Myocyte (in vitro differentiated cells): Measurements from ENCODE around the gene HS6ST2. TPM values are rescaled to one million over a fixed set of nuclear protein-coding genes. Genes with fewer than 3 reads are reported as not detected.
"Not testable (repeated sequence)": the region's sequence is repeated elsewhere in the genome, so short reads cannot be mapped to it uniquely, and the experiment has no call there.

ENCODE experiments used
- DNase-seq: peaks from one replicate; pipeline ENCODE4 v3.0.0-alpha.2; 2012; ENCODE audit warnings: low read depth
- polyA plus RNA-seq: library from polyadenylated mRNA; unstranded; fragments of >200 nt; gene quantifications from one replicate; pipeline ENCODE4 v1.2.1, GENCODE V29; 2012; ENCODE audit warnings: missing spikeins
- total RNA-seq: library from RNA; depleted of rRNA; stranded (reverse); fragments of >200 nt; gene quantifications from 2 replicates; pipeline ENCODE4 v1.2.3, GENCODE V29; 2014

Gene HS6ST2
- 0.32 TPM in 1 of 2 replicates, not detected in the other for total RNA-seq
- 0.21 TPM for polyA plus RNA-seq

GRCh38 chrX:132958091-132958703, at the start of gene HS6ST2:
HS6ST2 (minus strand) TSS chrX:132958629.
- DNase-seq: peak; percentile 1

GRCh38 chrX:133007458-133007857, 49.0 kb upstream of the HS6ST2 start:
- no peak for DNase-seq

- DNase-seq: no peak
Observed at GRCh38 chrX:133005616-133006015, 47.2 kb upstream of the HS6ST2 start.

GRCh38 chrX:133005042-133005441, 46.6 kb upstream of the HS6ST2 start:
- peak; percentile 1 for DNase-seq

- no peak for DNase-seq
Observed at GRCh38 chrX:132999209-132999608, 40.8 kb upstream of the HS6ST2 start.

GRCh38 chrX:132990835-132991234, 32.4 kb upstream of the HS6ST2 start:
- DNase-seq: no peak

DNA sequence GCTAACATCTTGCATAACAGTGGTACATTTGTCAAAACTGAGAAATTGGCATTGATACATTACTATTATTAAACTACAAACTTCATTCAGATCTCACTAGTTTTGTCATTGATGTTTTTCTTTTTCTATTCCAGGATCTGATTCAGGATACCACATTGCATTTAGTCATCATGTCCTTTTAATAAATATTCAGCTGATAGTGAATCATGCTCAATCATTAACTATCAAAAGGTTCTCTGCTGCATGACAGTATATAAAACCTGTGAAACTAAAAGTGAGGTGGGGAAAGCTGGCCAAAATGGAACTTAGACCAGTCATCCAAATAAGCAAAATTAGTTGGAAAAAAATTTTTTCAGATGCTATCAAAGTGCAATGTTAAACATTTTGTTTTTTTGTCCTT, 28.1 kb upstream of the HS6ST2 start:
- no peak for DNase-seq

DNA sequence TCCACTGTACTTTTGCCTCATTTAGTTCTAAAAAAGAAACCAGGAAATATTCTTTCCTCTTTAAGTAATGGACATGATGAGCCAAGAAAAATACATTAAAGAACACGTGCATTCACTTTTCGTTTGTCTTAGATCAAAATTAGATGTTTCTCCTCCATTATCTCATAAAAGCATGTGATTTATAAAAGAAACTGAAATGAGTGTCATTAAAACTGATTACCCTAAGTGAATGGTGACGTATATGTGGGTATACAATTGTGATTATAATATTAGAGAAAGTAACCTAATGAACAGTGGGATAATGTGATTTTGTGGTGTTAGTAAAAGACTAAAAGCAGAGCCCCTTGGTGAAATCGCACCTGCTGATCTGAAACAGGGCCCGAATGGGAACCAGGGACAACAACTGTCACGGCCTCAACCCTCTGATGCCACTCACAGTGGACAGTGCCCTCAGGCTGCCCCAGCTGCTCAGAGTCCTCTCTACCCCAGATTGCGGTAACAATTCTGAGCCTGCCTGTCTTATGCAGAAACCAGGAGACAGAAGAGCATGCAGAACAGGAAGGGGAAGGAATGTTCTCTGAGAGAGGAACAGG, 25.7 kb upstream of the HS6ST2 start:
- DNase-seq: no peak

- no peak for DNase-seq
Observed at GRCh38 chrX:132983496-132983895, 25.1 kb upstream of the HS6ST2 start.

GRCh38 chrX:132980035-132980434, 21.6 kb upstream of the HS6ST2 start:
- DNase-seq: not testable (repeated sequence)

- no peak for DNase-seq
Observed at GRCh38 chrX:132968296-132968949, 10.0 kb upstream of the HS6ST2 start.

GRCh38 chrX:132967049-132967448, 8.6 kb upstream of the HS6ST2 start:
- DNase-seq: no peak

DNA sequence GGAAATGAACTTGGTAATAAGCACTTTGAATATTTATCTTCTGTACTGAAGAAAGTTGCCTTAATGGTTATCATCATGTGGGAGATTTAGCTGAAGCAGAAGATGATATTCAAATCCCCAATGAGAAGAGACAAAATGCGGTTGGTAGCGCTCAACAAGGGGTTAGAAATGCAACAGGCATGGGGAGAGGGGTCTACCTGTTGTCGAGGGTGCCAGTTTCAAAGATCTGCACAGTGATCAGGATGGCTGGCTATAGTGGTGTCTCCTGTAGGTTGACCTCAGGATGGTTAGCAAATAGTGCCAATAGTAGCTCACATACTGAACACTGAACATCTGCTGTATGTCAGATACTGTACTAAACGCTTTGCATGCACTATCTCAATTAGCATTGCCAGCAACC, 7.0 kb upstream of the HS6ST2 start:
- DNase-seq: no peak

DNA sequence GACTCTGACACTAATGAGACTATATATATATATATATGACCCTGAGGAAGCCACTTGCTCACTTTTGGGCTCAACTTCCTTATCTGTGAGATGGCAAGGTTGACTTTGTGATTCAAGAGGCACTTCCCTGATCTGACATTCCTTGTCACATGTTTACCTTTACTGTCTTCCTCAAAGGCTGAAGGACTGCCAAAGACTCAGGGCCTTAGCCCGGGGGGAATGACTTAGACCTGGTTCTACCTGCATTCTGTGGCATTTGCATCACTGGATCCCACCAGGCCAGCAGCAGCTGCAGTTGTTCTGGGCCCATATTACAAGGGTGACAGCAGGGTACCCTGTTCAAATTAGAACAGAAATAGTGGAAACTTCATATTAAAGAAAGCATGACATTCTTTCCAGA, 3.1 kb upstream of the HS6ST2 start:
- DNase-seq: no peak

DNA sequence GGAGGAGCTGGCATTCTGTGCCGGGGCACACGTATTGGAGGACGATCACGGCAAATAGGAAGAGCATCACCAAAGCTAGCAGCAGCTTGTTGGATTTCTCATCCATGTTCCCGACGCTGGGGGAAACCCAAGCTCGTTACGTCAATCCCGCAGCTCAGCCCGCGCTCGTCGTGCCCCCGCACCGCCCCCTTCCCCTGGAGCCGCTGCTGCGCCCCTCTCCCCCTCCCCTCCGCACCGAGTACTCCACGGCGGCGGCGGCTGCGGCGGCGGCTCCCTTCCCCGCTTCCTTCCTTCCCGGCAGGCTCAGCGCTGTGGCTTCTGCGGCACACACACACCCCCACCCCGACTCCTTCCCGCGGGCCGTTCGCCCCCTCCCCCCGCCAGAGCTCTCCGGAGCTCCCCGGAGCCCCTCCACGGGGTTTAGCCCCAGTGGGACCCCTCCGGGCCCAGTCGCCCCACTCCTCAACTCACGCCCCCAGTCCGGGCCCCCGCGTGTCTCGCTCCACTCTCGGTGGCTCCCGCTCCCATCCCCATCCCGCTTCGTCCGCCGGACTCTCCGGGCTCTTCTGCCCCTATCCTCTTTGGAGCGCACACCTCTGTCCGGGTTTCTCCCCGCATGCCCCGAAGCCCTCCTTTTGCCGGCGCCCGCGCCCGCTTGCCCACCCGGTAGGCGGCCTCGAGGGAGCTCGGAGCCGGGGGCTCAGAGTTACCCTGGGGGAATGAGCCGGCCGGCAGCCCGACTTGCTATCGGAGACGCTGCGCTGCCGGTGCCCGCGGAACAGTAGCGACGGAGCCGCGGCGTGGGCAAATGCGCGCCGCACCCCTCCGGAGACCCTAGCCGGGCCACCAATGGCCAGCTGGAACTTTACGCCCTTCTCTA, 978 bp downstream of the HS6ST2 start:
- DNase-seq: no peak

GRCh38 chrX:132956421-132957210, 1.8 kb downstream of the HS6ST2 start:
- DNase-seq: no peak

GRCh38 chrX:132955690-132956089, 2.7 kb downstream of the HS6ST2 start:
- DNase-seq: peak; percentile 0

DNA sequence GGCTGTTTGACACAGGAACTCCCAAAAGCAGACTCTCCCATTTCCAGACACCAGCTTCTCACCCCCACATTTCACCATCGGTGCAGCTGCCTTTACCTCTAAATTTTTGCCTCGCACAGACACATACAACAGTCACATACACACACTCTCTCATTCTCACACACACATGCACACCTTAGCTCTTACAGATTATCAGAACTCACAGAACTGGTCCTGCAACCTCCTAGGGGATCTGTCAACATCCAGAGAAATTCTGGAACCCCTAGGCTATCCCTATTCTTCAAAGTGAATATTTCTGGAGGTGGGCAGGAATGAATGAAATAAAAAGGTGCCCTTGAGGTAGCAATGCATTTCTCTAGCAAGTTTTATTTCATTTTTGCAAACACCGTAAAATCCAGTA, 4.1 kb downstream of the HS6ST2 start:
- DNase-seq: no peak

- no peak for DNase-seq
Observed at GRCh38 chrX:132953354-132953753, 5.1 kb downstream of the HS6ST2 start.

- no peak for DNase-seq
Observed at GRCh38 chrX:132948648-132949260, 9.7 kb downstream of the HS6ST2 start.
